GM21717 (cell line): ENCODE results near the gene DUS3L.

Experiments used
- ATAC-seq: cut with Tn5 transposase; IDR thresholded peaks from one replicate; pipeline ENCODE4 v1.9.1; 2021; ENCODE audit warnings: mild to moderate bottlenecking, moderate library complexity; ENCODE audit not compliant: unreplicated experiment

The DUS3L gene

GRCh38 chr19:5790559-5791520 lies at the start of gene DUS3L:
Gene DUS3L (minus strand): TSS chr19:5791163. CDS start chr19:5791141, 22 bp downstream.
- ATAC-seq, result peak; percentile 76

- ATAC-seq, result no peak
Observed at GRCh38 chr19:5839065-5840017, 48.4 kb upstream of the DUS3L start, which contains the start of gene FUT6. Gene FUT6 (minus strand): TSS chr19:5839702. CDS start chr19:5832567, 7,135 bp downstream.

GRCh38 chr19:5838353-5839064 lies 47.5 kb upstream of the DUS3L start:
- no peak for ATAC-seq

GRCh38 chr19:5837761-5838352 lies 46.9 kb upstream of the DUS3L start:
- ATAC-seq, result no peak

GRCh38 chr19:5832527-5833216 lies 41.7 kb upstream of the DUS3L start:
- ATAC-seq, result no peak

GRCh38 chr19:5832061-5832460 lies 41.1 kb upstream of the DUS3L start:
- ATAC-seq, result no peak

- ATAC-seq, result no peak
Observed at GRCh38 chr19:5831159-5831558, 40.2 kb upstream of the DUS3L start.

- ATAC-seq, result no peak
Observed at GRCh38 chr19:5829567-5830310, 38.8 kb upstream of the DUS3L start.

- ATAC-seq, result no peak
Observed at GRCh38 chr19:5828661-5829566, 38.0 kb upstream of the DUS3L start.

GRCh38 chr19:5827891-5828660 lies 37.1 kb upstream of the DUS3L start:
- ATAC-seq, result peak; percentile 49

- ATAC-seq, result no peak
Observed at GRCh38 chr19:5827342-5827890, 36.5 kb upstream of the DUS3L start.

GRCh38 chr19:5826531-5827341 lies 35.8 kb upstream of the DUS3L start:
- ATAC-seq, result no peak

- ATAC-seq, result no peak
Observed at GRCh38 chr19:5825178-5825577, 34.2 kb upstream of the DUS3L start.

- no peak for ATAC-seq
Observed at GRCh38 chr19:5824751-5825150, 33.8 kb upstream of the DUS3L start.

- no peak for ATAC-seq
Observed at GRCh38 chr19:5823579-5824281, 32.8 kb upstream of the DUS3L start.
